Measurements from ENCODE around the gene AHRR. TPM values are rescaled to one million over a fixed set of nuclear protein-coding genes. Genes with fewer than 3 reads are reported as not detected.

Gene AHRR
- total RNA-seq, 1 donor from 2014 or later, result not detected

GRCh38 chr5:386432-387341, 65.2 kb downstream of the AHRR start:
- intact Hi-C loops (cut with DNase I), result no loop called here
- DNase-seq (ENCODE audit: low spot score in 2 of 2), result peak in 1 of 2 donors; percentile 40
- Histone ChIP-seq H3K27me3 (no peaks in the 10 kb centered on the region), H3K4me1 (no peaks in the 10 kb centered on the region), H3K36me3 (no peaks in the 10 kb centered on the region), H3K27ac (no peak overlapping the region), H3K9me3 (peaks cover 0 to 5% of the 10 kb centered on the region in 2 donors), H3K4me3 (no peak overlapping the region)
- no peak for TF ChIP-seq CTCF (IDR thresholded peaks at IDR 0.05)

DNA sequence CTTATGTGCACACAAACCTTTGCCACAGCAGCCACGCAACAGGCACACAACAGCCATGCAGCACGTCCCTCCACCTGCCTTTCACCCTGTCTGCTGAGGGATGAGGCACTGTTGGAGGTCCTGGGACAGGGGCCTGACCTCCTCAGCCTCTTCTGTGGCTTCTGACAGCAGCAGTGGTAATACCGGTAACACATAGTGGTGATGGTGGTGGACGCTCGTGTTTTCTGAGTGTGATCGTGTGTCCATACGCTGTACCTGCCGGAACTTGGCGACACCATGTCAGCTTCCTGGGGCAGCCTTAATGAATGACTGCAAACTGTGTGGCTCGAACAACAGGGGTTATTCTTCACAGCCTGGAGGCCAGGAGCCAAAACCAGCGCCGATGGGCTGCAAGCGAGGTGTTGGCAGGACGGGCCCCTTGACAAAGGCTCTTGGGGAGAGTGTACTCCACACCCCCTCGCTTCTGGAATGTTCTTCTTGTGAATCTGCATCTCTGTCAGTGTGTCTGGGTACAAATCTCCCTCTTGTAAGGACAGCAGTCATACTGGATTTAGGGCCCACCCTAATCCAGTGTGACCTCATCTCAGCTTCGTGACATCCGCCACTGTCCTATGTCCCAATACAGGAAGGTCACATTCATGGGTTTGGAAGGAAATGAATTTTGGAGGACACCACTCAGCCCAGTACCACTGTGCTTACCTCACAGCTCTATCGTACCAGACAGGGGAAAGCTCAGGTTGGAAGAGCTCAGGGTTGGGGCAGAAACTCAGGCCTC, 66.2 kb downstream of the AHRR start:
- Histone ChIP-seq H3K4me1 (no peaks in the 10 kb centered on the region), H3K9me3 (peaks cover 0 to 5% of the 10 kb centered on the region in 2 donors), H3K36me3 (no peaks in the 10 kb centered on the region), H3K4me3 (no peak overlapping the region), H3K27me3 (no peaks in the 10 kb centered on the region), H3K27ac (no peak overlapping the region)
- TF ChIP-seq CTCF (IDR thresholded peaks at IDR 0.05), result no peak
- DNase-seq (ENCODE audit: low spot score in 2 of 2), result peak in 1 of 2 donors; percentile 34
- intact Hi-C loops (cut with DNase I), result no loop called here

GRCh38 chr5:388266-389196, 67.0 kb downstream of the AHRR start:
- intact Hi-C loops (cut with DNase I), result no loop called here
- no peaks in the 10 kb centered on the region for H3K4me1 ChIP-seq
- no peaks in the 10 kb centered on the region for H3K36me3 ChIP-seq
- no peak overlapping the region for H3K4me3 ChIP-seq
- no peak overlapping the region for H3K27ac ChIP-seq
- H3K27me3 ChIP-seq, result no peaks in the 10 kb centered on the region
- DNase-seq (ENCODE audit: low spot score in 2 of 2), result peak in 1 of 2 donors; percentile 60
- no peak for TF ChIP-seq CTCF (IDR thresholded peaks at IDR 0.05)
- H3K9me3 ChIP-seq, result peaks cover 0 to 5% of the 10 kb centered on the region in 2 donors

- no peak for TF ChIP-seq CTCF (IDR thresholded peaks at IDR 0.05)
- no peak for DNase-seq (ENCODE audit: low spot score in 2 of 2)
- Histone ChIP-seq H3K27me3 (no peaks in the 10 kb centered on the region), H3K4me1 (no peaks in the 10 kb centered on the region), H3K36me3 (no peaks in the 10 kb centered on the region), H3K9me3 (peaks cover 0 to 5% of the 10 kb centered on the region in 2 donors), H3K27ac (no peak overlapping the region), H3K4me3 (no peak overlapping the region)
- intact Hi-C loops (cut with DNase I), result no loop called here
Measured at GRCh38 chr5:389197-389821, 67.8 kb downstream of the AHRR start.

All from ascending aorta (tissue), 2 donors.